Naive thymus-derived CD8-positive, alpha-beta T cell (primary cell): ENCODE measurements around the gene GNAL. TPM values are rescaled to one million over a fixed set of nuclear protein-coding genes. Genes with fewer than 3 reads are reported as not detected.

ENCODE experiments used
- ATAC-seq, 2 donors: fragments of 150-1000 bp; cut with Tn5 transposase in 1 of 2; sonication (Bioruptor Pico), chemical (Tn5 transposase) in 1 of 2; 1 replicate in 1 of 2; 2 replicates in 1 of 2; pipeline ENCODE4 v1.10.0; 2021; ENCODE audit warnings: mild to moderate bottlenecking in 2 of 2, moderate library complexity in 2 of 2
- POLR2A ChIA-PET: fragments of 350-600 bp; sonication (Branson Sonifier 250); formaldehyde crosslinking; loops from one replicate; lab custom pipeline; 2021; ENCODE audit warnings: antibody characterized with exemption; lab: Charles Lee
- DNase-seq, 10 donors: peaks; one replicate each; pipeline versions ENCODE4 v3.0.0 to v3.0.0-alpha.2; 2020 to 2022
- H3K27ac Mint-ChIP-seq, 10 donors: one replicate each; pipeline ENCODE4 v1.8.0; 2020 to 2022; ENCODE audit warnings: mild to moderate bottlenecking in 10 of 10, mixed read lengths in 10 of 10, moderate library complexity in 4 of 10, inconsistent platforms in 1 of 10
- H3K27me3 Mint-ChIP-seq, 5 donors: one replicate each; pipeline ENCODE4 v1.8.0; 2021 to 2022; ENCODE audit warnings: mixed read lengths in 5 of 5
- H3K36me3 Mint-ChIP-seq, 3 donors: one replicate each; pipeline ENCODE4 v1.8.0; 2020 to 2022; ENCODE audit warnings: mixed read lengths in 3 of 3, mild to moderate bottlenecking in 2 of 3, inconsistent platforms in 1 of 3
- H3K4me1 Mint-ChIP-seq, 4 donors: one replicate each; pipeline ENCODE4 v1.8.0; 2021 to 2022; ENCODE audit warnings: mixed read lengths in 4 of 4
- H3K4me3 Mint-ChIP-seq, 10 donors: one replicate each; pipeline ENCODE4 v1.8.0; 2020 to 2022; ENCODE audit warnings: mild to moderate bottlenecking in 10 of 10, mixed read lengths in 10 of 10, moderate library complexity in 6 of 10, inconsistent platforms in 1 of 10
- H3K9me3 Mint-ChIP-seq, 9 donors: one replicate each; pipeline ENCODE4 v1.8.0; 2020 to 2022; ENCODE audit warnings: mixed read lengths in 9 of 9, mild to moderate bottlenecking in 3 of 9, inconsistent platforms in 1 of 9, moderate library complexity in 1 of 9
- polyA plus RNA-seq, 3 donors: library from polyadenylated mRNA; unstranded; fragments of 300-500 nt; fragmentation: Illumina TruSeq; gene quantifications; one replicate each; pipeline ENCODE4 v1.2.3, GENCODE V29; 2021
- total RNA-seq, 8 experiments: library from RNA in 2 of 8; stranded (reverse) in 2 of 8; gene quantifications; one replicate each; pipeline ENCODE4 v1.2.3 and lab custom pipeline; 2021 to 2026

GNAL gene
- total and polyA plus RNA-seq, 5 experiments from 2014 or later = 0.06 to 1.1 (median 0.41) TPM; not detected in 1

DNA sequence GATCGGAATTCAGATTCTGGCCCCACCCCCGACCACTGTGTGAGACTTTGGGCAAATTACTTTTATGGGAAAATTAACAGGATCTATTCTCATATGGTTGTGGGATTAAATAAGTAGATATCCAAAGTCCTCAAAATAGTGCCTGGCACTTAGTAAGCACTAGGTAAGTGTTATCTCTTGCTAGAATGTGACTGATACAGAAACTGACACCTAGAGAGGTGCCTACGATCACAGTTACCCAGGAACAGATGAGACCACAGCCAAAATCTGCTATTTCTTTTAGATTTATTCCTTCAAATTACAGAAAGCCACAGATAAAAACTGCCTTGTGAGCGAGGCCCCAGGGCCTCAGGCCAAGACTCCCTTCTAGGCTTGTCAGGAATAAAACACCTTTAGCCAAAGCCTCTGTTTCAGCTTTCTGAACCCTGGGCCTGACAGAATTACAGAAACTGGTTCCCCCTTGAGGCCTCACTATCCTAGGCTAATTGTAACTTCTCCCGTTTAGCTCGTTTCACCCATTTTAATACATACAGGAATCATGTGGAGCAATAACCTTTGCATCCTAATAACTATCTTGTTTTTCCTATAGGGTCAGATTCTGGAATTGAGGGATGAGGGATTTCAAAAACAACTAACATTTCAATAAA, 139.8 kb downstream of the GNAL start:
- H3K9me3 Mint-ChIP-seq = no peaks in the 10 kb centered on the region
- H3K4me1 Mint-ChIP-seq = no peaks in the 10 kb centered on the region
- no peaks in the 10 kb centered on the region for H3K36me3 Mint-ChIP-seq
- POLR2A ChIA-PET = interaction anchor here (0.7 kb wide), 1 partner anchor 21 kb away, joined by 3 read pairs; no protein-coding TSS in a partner anchor
- no peak for DNase-seq
- no peak overlapping the region for H3K4me3 Mint-ChIP-seq
- H3K27me3 Mint-ChIP-seq = no peaks in the 10 kb centered on the region
- ATAC-seq = no peak
- H3K27ac Mint-ChIP-seq = no peak overlapping the region

DNA sequence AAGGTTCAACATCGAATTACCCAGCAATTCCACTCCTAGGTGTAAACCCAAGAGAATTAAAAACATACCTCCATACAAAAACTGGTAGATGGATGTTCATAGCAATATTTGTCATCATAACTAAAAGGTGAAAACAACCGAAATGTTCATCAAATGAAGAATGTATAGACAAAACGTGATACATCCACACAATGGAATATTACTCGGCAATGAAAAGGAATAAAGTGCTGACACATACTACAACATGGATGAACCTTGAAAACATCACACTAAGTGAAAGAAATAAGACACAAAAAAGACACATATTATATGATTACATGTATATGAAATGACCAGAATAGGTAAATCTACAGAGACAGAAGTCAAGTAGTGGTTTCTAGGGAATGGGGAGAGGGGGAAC, 141.5 kb downstream of the GNAL start:
- Mint-ChIP-seq H3K4me1 (no peaks in the 10 kb centered on the region), H3K36me3 (no peaks in the 10 kb centered on the region), H3K9me3 (no peaks in the 10 kb centered on the region), H3K27ac (no peak overlapping the region), H3K27me3 (no peaks in the 10 kb centered on the region), H3K4me3 (no peak overlapping the region)
- POLR2A ChIA-PET = no interaction called here
- ATAC-seq = no peak
- no peak for DNase-seq

DNA sequence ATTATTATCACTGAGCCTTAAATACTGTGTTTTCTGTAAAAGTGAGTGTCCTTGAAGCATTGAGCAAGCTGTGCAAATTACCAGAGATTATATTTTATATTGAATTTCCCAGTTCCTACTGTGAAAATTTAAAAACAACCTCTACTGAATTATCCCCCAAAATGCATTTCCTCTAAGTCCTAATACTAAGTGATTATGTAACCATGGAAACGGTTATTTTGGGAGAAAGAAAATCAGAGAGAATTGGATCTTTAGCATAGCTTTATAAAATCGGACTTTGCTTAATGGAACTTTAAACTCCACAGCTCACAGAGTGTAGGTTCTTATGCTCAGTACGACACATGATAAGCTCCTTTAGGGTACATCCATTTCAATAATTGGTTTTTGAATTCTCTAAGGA, 142.9 kb downstream of the GNAL start:
- no peaks in the 10 kb centered on the region for H3K27me3 Mint-ChIP-seq
- no peaks in the 10 kb centered on the region for H3K4me1 Mint-ChIP-seq
- ATAC-seq (no peak), DNase-seq (no peak)
- H3K27ac Mint-ChIP-seq = no peak overlapping the region
- POLR2A ChIA-PET = no interaction called here
- no peak overlapping the region for H3K4me3 Mint-ChIP-seq
- H3K9me3 Mint-ChIP-seq = no peaks in the 10 kb centered on the region
- no peaks in the 10 kb centered on the region for H3K36me3 Mint-ChIP-seq

DNA sequence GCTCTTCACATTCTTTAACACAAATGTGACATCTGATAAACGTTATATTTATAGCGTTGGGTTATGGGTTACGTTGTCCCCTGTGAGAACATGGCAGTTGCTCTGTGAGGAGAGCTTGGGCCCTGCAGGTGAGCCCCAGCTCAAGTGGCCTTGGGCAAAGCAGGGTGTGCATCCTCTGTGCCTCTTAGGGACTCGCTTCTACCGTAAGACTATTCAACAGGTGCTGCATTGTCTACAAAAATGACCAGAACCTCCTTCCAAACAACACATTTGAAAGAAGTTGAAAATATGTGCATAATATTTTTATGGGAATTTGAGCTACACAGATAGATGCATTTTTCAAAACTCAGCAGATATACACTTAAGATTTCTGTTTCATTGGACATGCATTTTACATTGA, 145.7 kb downstream of the GNAL start:
- POLR2A ChIA-PET = no interaction called here
- no peaks in the 10 kb centered on the region for H3K36me3 Mint-ChIP-seq

DNA sequence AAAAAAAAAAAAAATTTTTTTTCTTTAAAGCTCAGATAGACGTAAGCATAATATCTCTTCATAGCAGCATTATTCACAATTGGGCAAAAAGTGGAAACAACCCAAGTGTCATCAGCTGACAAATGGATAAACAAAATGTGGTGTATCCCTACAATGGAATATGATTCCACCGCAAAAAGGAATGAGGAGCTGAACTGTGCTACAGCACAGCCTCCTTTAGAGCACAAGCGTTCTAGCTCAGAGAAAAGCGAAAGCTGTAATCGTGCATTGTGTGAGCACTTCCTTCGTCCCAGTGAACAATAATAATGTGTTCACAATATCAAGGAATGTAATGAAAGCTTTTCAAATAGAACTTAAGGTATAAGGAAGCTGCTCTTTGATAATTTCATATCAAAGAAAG, 150.5 kb downstream of the GNAL start:
- no peak overlapping the region for H3K4me3 Mint-ChIP-seq
- no peaks in the 10 kb centered on the region for H3K27me3 Mint-ChIP-seq
- DNase-seq (no peak), ATAC-seq (no peak)
- no peaks in the 10 kb centered on the region for H3K36me3 Mint-ChIP-seq
- H3K9me3 Mint-ChIP-seq = no peaks in the 10 kb centered on the region
- no peak overlapping the region for H3K27ac Mint-ChIP-seq
- POLR2A ChIA-PET = interaction anchor here (0.6 to 1.5 kb wide), 3 partner anchors 8 to 17 kb away, joined by 3 to 10 read pairs (median 4); no protein-coding TSS in a partner anchor
- no peaks in the 10 kb centered on the region for H3K4me1 Mint-ChIP-seq

More for the DNA sequence above, 145.7 kb downstream of the GNAL start:
- Mint-ChIP-seq H3K9me3 (no peaks in the 10 kb centered on the region), H3K27ac (no peak overlapping the region), H3K27me3 (no peaks in the 10 kb centered on the region), H3K4me1 (no peaks in the 10 kb centered on the region), H3K4me3 (no peak overlapping the region)
- DNase-seq (no peak), ATAC-seq (no peak)

DNA sequence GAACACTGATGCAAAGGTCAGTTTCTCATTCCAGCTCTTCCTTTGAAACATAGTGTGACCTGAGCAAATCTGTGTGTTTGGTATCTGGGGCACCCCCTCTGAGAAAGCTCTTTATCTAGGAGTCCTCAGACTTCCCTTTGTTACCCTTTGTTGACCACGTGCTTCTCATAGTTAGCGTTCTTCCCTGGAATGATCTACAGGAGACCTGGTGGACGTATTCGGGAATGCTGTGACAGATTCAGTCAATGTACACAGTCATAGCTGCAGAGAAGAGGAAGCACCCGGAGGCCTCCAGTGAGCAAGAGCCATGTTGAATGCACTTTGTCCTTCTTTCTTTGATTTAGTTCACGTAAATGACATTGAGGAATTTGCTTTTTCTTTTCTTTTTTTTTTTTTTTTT, 151.4 kb downstream of the GNAL start:
- H3K4me3 Mint-ChIP-seq = no peak overlapping the region
- H3K36me3 Mint-ChIP-seq = no peaks in the 10 kb centered on the region
- H3K4me1 Mint-ChIP-seq = no peaks in the 10 kb centered on the region

DNA sequence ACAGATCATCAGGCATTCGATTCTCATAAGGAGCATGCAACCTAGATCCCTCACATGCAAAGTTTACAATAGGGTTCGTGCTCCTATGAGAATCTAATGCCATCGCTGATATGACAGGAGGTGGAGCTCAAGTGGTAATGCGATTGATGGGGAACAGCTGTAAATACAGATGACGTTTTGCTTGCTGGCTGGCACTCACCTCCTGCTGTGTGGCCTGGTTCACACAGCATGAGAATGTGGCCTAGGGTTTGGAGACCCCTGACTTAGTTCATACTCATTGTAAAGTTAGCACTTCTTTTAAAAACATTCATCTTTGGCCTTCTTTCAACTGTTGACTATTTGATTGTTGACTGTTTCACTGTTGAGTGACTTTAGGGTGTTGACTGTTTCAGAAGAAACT, 153.5 kb downstream of the GNAL start:
- Mint-ChIP-seq H3K27ac (no peak overlapping the region), H3K36me3 (no peaks in the 10 kb centered on the region), H3K9me3 (no peaks in the 10 kb centered on the region), H3K4me1 (no peaks in the 10 kb centered on the region), H3K27me3 (no peaks in the 10 kb centered on the region), H3K4me3 (no peak overlapping the region)
- POLR2A ChIA-PET = no interaction called here
- ATAC-seq (no peak), DNase-seq (no peak)

More for the DNA sequence above, 151.4 kb downstream of the GNAL start:
- no peak for ATAC-seq
- Mint-ChIP-seq H3K27me3 (no peaks in the 10 kb centered on the region), H3K27ac (no peak overlapping the region), H3K9me3 (no peaks in the 10 kb centered on the region)
- no peak for DNase-seq
- POLR2A ChIA-PET = interaction anchor here (1.5 kb wide), 1 partner anchor 9 kb away, joined by 10 read pairs; no protein-coding TSS in a partner anchor

DNA sequence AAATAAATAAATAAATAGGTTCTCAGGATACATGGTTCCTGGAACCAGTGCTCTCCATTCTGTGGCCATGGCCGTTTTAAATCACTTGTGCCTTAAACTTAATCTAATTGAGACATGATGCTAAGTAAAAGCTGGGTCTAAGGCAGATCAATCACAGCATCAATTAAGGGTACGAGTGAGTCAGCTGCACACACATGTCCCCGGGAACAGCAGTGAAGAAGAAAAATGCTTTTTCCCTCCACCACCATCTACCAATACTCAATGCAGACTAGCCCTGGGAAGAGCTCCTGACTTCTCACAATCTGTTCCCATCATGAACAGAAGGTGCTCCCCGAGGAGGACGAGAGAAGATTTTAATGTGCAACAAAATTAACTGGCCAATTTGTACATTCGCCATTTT, 155.4 kb downstream of the GNAL start:
- Mint-ChIP-seq H3K4me3 (no peak overlapping the region), H3K27me3 (no peaks in the 10 kb centered on the region), H3K9me3 (no peaks in the 10 kb centered on the region), H3K4me1 (peaks cover 0 to 4% (median 0%) of the 10 kb centered on the region in 4 donors), H3K36me3 (no peaks in the 10 kb centered on the region), H3K27ac (no peak overlapping the region)
- DNase-seq = no peak
- no peak for ATAC-seq
- POLR2A ChIA-PET = no interaction called here

DNA sequence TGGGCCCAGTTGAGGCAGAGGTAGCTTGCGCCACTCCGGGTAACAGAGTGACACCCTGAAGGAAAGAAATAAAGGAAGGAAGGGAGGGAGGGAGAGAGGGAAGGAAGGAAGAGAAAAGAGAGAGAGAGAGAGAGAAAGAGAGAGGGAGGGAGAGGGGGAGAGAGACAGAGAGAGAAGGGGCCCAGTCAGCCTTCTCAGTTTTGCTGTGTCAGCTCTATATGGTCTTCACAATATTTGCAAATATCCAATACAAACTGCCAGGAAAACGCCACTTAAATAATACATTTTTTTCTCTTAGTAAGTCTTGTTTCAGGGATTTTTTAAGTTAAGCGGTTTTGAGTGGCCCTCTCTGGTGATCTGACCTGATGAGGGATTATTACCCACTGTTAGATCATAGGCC, 156.6 kb downstream of the GNAL start:
- Mint-ChIP-seq H3K27ac (peak overlapping the region in 3 of 10 donors; percentile 21 to 69 (median 33)), H3K9me3 (no peaks in the 10 kb centered on the region), H3K4me3 (no peak overlapping the region), H3K27me3 (no peaks in the 10 kb centered on the region), H3K4me1 (peaks cover 9 to 16% (median 10%) of the 10 kb centered on the region in 4 donors), H3K36me3 (no peaks in the 10 kb centered on the region)
- POLR2A ChIA-PET = no interaction called here
- DNase-seq (no peak), ATAC-seq (no peak)

DNA sequence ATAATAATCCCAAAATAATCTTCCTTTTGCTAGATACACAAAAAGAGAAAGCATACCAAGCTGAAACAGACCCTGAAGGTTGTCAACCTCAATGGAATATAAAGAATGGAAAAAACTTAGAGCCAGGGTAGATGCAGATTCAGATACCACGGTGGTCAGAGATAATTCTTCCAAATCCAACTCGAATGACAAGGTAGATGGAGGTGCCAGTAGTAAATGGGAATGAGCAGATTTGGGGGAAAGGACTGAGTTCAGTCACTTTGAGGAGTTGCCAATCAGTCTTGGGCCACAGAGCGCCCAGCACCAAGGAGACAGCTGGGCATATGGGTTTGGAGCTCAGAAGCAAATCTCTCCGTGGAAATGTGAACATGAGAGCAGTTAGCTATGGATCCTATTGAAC, 158.7 kb downstream of the GNAL start:
- peaks cover 0 to 4% (median 1%) of the 10 kb centered on the region in 3 donors for H3K36me3 Mint-ChIP-seq
- no peaks in the 10 kb centered on the region for H3K27me3 Mint-ChIP-seq
- POLR2A ChIA-PET = interaction anchor here (0.6 kb wide), 2 partner anchors 8 to 1129 kb away, joined by 4 to 5 read pairs; no protein-coding TSS in a partner anchor
- H3K4me3 Mint-ChIP-seq = no peak overlapping the region
- peaks cover 16 to 32% (median 24%) of the 10 kb centered on the region in 4 donors for H3K4me1 Mint-ChIP-seq
- peak overlapping the region in 7 of 10 donors; percentile 2 to 100 (median 78) for H3K27ac Mint-ChIP-seq
- DNase-seq (no peak), ATAC-seq (no peak)
- no peaks in the 10 kb centered on the region for H3K9me3 Mint-ChIP-seq

DNA sequence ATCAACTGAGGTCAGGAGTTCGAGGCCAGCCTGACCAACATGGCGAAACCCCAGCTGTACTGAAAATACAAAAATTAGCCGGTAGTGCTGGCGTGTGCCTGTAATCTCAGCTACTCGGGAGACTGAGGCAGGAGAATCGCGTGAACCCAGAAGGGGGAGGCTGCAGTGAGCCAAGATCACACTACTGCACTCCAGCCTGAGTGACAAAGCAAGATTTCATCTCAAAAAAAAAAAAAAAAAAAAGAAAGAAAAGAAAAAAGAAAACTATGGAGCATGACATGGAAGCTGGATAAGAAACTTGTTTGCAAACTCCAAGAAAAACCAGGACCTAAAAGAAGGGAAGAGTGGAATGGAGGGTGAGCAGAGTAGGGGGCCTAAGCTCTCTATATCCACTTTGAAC, 160.2 kb downstream of the GNAL start:
- H3K4me1 Mint-ChIP-seq = peaks cover 16 to 47% (median 37%) of the 10 kb centered on the region in 4 donors
- no peak for DNase-seq
- POLR2A ChIA-PET = interaction anchor here (0.7 to 2.6 kb wide), 3 partner anchors 9 to 208 kb away, joined by 3 to 15 read pairs (median 10); partner anchors contain the start of gene MPPE1
- H3K27ac Mint-ChIP-seq = peak overlapping the region; percentile 99 to 100 (median 100)
- no peak for ATAC-seq
- H3K9me3 Mint-ChIP-seq = no peaks in the 10 kb centered on the region
- peak overlapping the region in 7 of 10 donors; percentile 42 to 100 (median 92) for H3K4me3 Mint-ChIP-seq
- no peaks in the 10 kb centered on the region for H3K27me3 Mint-ChIP-seq
- H3K36me3 Mint-ChIP-seq = peaks cover 1 to 4% (median 1%) of the 10 kb centered on the region in 3 donors

DNA sequence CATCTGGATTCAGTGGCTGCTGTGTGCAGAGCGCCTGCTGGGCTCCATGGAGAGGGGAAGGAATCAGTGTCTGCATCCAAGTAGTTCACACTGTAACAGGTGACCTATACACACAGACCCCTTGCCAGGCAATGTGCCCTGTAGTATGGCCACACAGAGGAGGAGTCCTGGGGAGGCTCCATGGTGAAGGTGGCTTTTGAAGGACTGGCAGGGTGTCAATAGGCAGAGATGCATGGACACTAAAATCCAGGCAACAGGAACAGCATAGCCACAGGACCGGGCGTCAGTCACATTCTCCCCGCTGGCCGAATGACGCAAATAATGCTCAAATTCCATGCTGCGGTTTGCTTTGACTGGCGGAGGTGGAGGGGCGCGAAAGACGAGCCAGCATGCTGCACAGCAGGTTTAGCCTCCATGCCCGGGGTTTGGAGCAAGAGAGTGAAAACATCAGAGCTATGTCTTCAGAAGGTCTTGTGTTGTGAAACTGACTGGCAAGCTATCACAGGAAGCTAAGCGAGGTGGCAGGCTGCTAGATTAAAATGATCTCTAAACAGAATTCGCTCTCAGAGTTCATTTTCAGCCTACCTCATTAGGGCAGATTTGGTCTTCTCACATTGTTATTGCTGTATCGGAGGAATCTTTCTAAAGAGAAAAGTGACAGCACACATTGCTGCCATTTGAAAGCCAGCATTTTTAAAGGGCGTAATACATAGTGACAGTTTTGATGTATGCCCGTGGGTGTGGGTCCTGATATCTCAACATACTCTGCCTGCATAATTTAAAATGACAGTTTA, 161.0 kb downstream of the GNAL start:
- Mint-ChIP-seq H3K4me3 (peak overlapping the region; percentile 92 to 100 (median 100)), H3K9me3 (no peaks in the 10 kb centered on the region), H3K27ac (peak overlapping the region; percentile 99 to 100 (median 100)), H3K4me1 (peaks cover 16 to 54% (median 39%) of the 10 kb centered on the region in 4 donors), H3K27me3 (no peaks in the 10 kb centered on the region), H3K36me3 (peaks cover 1 to 6% (median 4%) of the 10 kb centered on the region in 3 donors)
- POLR2A ChIA-PET = interaction anchor here (0.6 to 2.6 kb wide), 11 partner anchors 9 to 1937 kb away, joined by 3 to 15 read pairs (median 4); partner anchors contain the start of genes CEP76, MPPE1 and VAPA
- DNase-seq = peak; percentile 33 to 81 (median 64)
- peak; percentile 41 to 54 for ATAC-seq

DNA sequence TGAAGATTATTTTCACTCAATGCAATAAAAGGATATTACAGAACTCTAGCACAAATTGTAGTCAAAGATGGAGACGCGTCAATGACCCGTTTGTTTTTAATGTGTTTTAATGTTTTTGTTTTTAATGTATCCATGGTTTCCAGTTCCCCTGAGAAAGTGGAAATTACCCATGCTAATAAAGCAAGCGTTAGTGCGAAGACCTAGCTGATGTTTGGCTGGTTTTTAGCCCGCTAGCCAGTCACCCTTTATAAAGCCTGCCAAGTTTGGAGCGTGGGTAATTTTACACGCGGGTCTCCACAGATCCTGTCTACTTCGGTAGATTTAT, 161.7 kb downstream of the GNAL start:
- Mint-ChIP-seq H3K4me1 (peaks cover 16 to 57% (median 41%) of the 10 kb centered on the region in 4 donors), H3K27me3 (no peaks in the 10 kb centered on the region), H3K27ac (peak overlapping the region; percentile 99 to 100 (median 100)), H3K36me3 (peaks cover 1 to 13% (median 4%) of the 10 kb centered on the region in 3 donors), H3K9me3 (no peaks in the 10 kb centered on the region), H3K4me3 (peak overlapping the region; percentile 92 to 100 (median 100))
- POLR2A ChIA-PET = interaction anchor here (0.6 to 2.6 kb wide), 9 partner anchors 8 to 1937 kb away, joined by 3 to 15 read pairs (median 4); partner anchors contain the start of genes CEP76, MPPE1 and VAPA
- ATAC-seq (peak; percentile 46 to 48), DNase-seq (no peak)
